ENCODE results near the gene SLC25A47.
"Not testable (repeated sequence)": the region's sequence is repeated elsewhere in the genome, so short reads cannot be mapped to it uniquely, and the experiment has no call there.

Gene SLC25A47

GRCh38 chr14:100306998-100307765 lies 16.0 kb upstream of the SLC25A47 start:
- peak overlapping the region; percentile 66 for H3K4me3 ChIP-seq (ENCODE audit: low read depth, low read length)
- no peak for DNase-seq (ENCODE audit: low read depth)
- no peak for TF ChIP-seq CTCF (IDR thresholded peaks at IDR 0.05; ENCODE audit: low read depth, low read length, missing control alignments)

GRCh38 chr14:100307766-100308426 lies 15.2 kb upstream of the SLC25A47 start:
- no peak overlapping the region for H3K4me3 ChIP-seq (ENCODE audit: low read depth, low read length)
- TF ChIP-seq CTCF (IDR thresholded peaks at IDR 0.05; ENCODE audit: low read depth, low read length, missing control alignments) = no peak
- DNase-seq (ENCODE audit: low read depth) = no peak

- not testable (repeated sequence) for DNase-seq (ENCODE audit: low read depth); H3K4me3 ChIP-seq (ENCODE audit: low read depth, low read length)
Observed at GRCh38 chr14:100308427-100308792, 14.7 kb upstream of the SLC25A47 start.

GRCh38 chr14:100309028-100309737 lies 14.0 kb upstream of the SLC25A47 start:
- no peak for DNase-seq (ENCODE audit: low read depth)
- H3K4me3 ChIP-seq (ENCODE audit: low read depth, low read length) = no peak overlapping the region
- TF ChIP-seq CTCF (IDR thresholded peaks at IDR 0.05; ENCODE audit: low read depth, low read length, missing control alignments) = no peak

GRCh38 chr14:100312110-100312876 lies 10.8 kb upstream of the SLC25A47 start:
- DNase-seq (ENCODE audit: low read depth); H3K4me3 ChIP-seq (ENCODE audit: low read depth, low read length): not testable (repeated sequence)

- no peak for TF ChIP-seq CTCF (IDR thresholded peaks at IDR 0.05; ENCODE audit: low read depth, low read length, missing control alignments)
- no peak for DNase-seq (ENCODE audit: low read depth)
Observed at GRCh38 chr14:100312877-100313400, 10.2 kb upstream of the SLC25A47 start.

GRCh38 chr14:100313464-100314230 lies 9.5 kb upstream of the SLC25A47 start:
- no peak for DNase-seq (ENCODE audit: low read depth)
- TF ChIP-seq CTCF (IDR thresholded peaks at IDR 0.05; ENCODE audit: low read depth, low read length, missing control alignments) = no peak
- no peak overlapping the region for H3K4me3 ChIP-seq (ENCODE audit: low read depth, low read length)

More at GRCh38 chr14:100312877-100313400, 10.2 kb upstream of the SLC25A47 start:
- no peak overlapping the region for H3K4me3 ChIP-seq (ENCODE audit: low read depth, low read length)
